A673 (cell line): ENCODE measurements around the gene GGA1.

Experiments used
- EZH2 ChIP-seq: fragments of 200-600 bp; sonication (generic); IDR thresholded peaks from 2 replicates; pipeline ENCODE4 v1.6.1; 2017; ENCODE audit warnings: borderline replicate concordance, low read depth, mild to moderate bottlenecking, mixed read lengths, antibody characterized with exemption, low read length; ENCODE audit not compliant: poor library complexity, severe bottlenecking
- TF ChIP-seq, protein P1 (sequence below): fragments of 300-800, 200-600 bp; sonication (generic); conservative IDR thresholded peaks from 2 replicates; pipeline ENCODE4 v1.5.1; 2017; ENCODE audit warnings: low read depth, mild to moderate bottlenecking, antibody characterized with exemption, low read length, moderate library complexity, mixed read lengths

DNA sequence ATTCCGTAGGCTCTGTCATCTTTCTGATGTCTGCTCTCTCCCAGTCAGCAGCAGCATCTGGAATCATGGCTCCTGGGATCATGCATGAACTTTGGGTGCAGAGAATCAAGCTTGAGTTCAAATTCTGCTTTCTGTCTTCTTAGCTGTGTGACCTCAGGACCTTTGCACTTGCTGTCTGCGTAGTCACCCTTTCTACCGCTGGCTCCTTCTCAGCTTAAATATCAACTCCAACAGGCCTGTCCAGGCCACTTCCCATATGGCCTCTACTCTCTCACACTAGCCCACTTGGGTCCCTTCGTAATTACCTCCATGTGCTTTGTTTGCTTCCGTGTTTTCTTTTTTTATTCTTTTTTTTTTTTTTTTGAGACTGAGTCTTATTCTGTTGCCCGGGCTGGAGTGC lies 4.6 kb upstream of the GGA1 start:
- TF ChIP-seq, protein P1, sequence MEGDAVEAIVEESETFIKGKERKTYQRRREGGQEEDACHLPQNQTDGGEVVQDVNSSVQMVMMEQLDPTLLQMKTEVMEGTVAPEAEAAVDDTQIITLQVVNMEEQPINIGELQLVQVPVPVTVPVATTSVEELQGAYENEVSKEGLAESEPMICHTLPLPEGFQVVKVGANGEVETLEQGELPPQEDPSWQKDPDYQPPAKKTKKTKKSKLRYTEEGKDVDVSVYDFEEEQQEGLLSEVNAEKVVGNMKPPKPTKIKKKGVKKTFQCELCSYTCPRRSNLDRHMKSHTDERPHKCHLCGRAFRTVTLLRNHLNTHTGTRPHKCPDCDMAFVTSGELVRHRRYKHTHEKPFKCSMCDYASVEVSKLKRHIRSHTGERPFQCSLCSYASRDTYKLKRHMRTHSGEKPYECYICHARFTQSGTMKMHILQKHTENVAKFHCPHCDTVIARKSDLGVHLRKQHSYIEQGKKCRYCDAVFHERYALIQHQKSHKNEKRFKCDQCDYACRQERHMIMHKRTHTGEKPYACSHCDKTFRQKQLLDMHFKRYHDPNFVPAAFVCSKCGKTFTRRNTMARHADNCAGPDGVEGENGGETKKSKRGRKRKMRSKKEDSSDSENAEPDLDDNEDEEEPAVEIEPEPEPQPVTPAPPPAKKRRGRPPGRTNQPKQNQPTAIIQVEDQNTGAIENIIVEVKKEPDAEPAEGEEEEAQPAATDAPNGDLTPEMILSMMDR, result no peak
- no peak for TF ChIP-seq EZH2
